GM21717 (cell line): ENCODE measurements around the gene NKAIN4.

Source experiments
- ATAC-seq: cut with Tn5 transposase; IDR thresholded peaks from one replicate; pipeline ENCODE4 v1.9.1; 2021; ENCODE audit warnings: mild to moderate bottlenecking, moderate library complexity; ENCODE audit not compliant: unreplicated experiment

NKAIN4 gene

DNA sequence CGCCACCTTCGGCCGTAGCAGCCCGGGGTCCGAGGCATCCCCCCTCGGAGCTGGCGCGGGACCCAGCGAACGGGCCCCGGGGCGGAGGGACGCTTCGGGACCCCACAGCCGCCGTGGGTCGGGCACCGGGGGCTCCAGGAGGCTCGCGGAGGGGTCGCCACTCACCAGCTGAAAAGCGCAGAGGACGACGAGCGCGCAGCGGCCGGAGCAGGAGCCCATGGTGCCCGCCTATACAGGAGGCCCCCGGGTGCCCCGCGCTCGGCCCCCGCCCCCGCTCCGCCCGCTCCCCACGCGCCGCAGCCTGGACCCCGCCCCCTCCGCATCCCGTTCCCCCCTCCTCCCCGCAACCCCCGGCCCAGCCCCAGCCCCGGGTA is at the start of gene NKAIN4:
NKAIN4 (minus strand) TSS at position 232 of the 374 bp plus-strand sequence; CDS start at position 219, 13 bp downstream.
- no peak for ATAC-seq

DNA sequence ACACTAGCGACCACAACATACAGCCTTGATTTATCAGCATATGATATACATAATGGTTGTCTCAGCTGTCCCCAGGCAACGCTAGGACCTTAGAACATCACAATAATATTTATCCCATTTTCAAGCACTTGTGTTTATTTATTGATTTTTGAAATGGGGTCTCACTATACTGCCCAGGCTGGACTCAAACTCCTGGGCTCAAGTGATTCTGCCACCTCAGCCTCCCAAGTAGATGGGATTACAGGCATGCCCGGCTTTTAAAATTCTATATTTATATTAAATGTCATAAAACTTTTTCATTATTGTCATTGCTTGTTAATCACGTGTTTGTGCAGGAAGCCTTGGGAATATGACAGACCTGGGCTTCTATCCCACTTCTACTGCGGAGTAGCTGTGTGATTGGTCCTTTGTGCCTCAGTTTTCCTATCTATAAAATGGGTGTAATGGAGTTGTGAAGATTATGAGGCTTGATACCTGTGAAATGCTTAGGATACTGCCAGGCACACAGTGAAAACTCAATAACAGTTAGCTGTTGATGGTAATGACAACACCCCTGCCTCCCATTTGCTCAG is 48.9 kb upstream of the NKAIN4 start:
- ATAC-seq: no peak

DNA sequence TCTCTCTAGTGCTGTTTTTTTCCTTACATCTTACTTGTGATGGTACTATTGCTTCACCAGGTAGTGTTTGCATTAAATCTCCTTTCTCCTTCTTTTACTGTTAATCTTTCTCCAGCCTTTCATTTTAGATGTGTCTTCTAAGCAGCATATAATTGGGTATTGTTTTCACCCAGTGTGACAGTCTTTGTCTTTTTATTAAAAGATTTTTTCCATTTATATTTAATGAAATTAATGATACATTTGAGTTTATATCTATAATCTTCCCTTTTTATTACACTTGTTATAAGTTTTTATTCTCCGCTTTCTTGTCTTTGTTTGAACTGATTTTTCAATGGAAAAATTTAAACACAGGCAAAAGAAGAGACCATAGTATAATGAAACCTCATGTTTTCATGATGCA is 47.4 kb upstream of the NKAIN4 start:
- ATAC-seq: no peak

DNA sequence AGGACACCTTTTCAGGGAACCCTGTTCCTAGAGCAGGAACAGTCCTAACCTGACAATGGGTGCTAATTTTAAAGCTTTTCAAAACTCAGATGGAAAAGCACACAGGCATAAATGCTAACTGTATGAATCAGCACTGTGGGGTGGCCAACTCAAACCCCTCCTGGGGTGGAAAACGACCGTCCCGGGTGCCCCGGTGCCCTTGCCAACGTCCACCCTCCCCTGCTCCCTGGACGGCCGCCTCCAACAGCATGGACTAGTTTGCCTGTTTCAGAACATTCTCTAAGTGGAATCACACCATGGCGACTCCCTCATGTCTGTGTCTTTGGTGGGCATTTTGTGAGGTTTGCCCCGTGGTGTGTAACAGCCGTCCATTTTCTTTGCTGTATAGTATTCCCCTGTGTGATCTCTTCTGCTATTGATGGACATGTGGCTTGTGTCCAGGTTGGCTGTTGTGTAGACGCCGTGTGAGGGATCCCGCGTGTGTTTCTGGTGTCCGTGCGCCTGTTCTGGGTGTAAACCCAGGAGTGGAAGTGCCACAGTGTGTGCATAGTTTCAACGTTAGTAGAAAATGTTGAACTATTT is 44.6 kb upstream of the NKAIN4 start:
- ATAC-seq: no peak

DNA sequence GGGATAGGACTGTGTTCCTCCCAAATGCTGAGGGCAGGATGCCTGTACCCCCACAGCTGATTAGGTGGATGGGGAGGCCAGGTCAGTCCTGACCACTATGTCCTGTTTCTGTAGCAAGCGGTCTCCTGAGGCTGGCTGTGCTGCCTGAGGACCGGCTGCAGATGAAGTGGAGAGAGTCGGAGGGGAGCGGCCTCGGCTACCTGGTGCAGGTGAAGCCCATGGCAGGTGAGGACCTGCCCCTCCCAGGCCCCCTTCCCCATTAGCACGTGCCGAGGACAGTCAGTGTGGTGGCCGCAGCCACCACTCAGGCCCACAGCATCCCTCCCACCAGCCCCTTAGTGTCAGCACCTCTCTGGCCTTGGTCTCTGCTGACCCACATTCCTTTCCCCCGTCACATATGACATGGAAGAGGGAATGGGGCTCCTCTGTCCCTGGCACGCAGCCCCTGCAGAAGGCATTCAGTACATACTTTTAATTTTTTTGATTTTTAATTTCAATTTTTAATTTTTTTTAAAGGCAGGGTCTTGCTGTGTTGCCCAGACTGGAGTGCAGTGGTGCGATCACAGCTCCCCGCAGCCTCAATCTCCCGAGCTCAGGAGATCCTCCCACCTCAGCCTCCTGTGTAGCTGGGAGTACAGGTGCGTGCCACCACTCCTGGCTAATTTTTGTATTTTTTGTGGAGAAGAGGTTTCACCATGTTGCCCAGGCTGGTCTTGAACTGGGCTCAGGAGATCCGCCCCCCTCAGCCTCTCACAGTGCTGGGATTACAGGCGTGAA is 43.7 kb upstream of the NKAIN4 start:
- no peak for ATAC-seq

DNA sequence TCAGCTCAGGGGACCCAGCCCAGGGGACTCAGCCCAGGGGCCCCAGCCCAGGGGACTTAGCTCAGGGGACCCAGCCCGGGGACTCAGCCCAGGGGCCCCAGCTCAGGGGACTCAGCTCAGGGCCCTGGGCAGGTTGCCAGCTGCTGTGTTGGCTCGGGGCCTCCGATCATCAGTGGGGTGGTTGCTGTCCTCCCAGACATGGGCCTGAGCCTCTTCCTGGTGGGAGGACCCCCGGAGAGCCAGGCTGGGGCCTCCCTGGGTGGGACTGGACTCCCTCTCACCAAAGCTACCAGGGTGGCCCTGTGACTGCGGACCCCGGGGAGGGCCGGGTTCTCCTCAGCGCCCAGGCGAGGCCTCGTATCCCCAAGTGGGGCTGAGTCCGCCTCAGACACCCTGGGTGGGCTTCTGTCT is 43.1 kb upstream of the NKAIN4 start:
- no peak for ATAC-seq

DNA sequence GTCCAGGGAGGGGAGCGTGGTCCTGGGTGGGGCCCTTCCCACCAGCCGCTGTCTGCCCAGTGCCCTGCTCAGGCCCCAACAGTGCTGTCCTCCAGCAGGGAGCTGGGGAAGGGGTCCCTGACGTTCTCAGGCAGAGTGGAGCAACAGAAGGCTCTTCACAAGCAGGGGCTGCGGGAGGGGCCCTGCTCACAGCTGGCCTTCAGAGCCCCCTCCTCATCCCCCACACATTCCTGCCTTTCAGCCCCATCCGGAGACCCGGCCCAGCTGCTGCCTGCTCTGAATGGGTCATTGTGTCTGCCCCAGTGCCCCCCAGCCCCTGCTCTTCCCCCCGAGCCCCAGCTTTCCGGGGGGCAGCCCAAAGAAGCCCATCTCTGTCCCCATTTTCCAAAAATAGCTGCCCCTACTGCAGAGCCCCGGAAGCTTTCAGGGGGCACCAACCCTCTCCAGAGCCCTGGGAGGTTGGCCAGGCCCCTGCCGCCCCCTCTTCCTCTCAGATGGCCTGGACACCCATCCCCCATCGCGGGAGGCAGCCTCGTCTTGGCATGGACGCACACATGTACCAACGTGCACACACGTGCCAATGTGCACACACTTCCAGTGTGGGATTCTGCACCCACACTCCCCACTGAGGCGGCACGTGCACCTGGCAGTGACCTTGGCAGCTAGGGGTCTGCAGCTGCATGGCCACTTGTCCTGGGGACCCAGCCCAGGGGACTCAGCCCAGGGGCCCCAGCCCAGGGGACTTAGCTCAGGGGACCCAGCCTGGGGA is 42.5 kb upstream of the NKAIN4 start:
- ATAC-seq: no peak

DNA sequence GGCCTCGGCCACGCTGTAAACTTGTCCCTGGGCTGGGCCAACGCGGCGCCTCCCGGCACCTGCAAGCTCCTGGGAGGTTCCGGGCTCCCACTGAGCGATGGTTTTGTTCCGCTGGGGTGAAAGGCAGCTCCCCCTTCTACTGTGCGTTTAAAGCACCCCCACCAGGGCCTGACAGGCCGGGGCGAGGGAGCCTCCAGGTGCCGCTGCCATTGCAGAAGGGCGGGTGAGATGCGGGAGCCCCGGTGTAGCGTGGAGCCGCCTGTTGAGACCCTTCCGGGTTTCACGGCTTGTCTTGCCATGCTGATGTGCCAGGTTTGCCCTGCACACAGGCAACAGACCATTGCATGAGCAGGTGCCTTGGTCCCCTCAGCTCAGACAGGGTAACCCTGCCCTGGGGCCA is 41.6 kb upstream of the NKAIN4 start:
- no peak for ATAC-seq

DNA sequence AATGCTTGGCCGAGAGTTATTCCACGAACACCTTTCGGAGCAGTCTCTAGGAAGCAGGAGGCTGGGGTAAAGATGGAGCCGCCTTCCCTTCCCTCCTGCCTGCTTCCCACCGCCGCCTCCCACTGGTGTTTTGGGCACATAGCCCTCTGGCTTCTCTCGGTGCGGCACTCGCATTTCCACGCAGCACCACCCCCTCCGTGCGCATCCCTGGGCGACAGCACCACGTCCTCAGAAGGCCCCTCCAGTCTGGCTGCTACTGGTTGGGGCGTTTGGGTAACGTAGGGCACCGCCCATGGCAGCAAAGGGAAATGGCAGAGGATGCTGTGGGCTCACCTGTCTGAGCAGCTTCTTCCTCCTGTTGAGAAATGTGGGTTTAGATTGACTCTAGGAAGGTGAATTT is 41.2 kb upstream of the NKAIN4 start:
- no peak for ATAC-seq

DNA sequence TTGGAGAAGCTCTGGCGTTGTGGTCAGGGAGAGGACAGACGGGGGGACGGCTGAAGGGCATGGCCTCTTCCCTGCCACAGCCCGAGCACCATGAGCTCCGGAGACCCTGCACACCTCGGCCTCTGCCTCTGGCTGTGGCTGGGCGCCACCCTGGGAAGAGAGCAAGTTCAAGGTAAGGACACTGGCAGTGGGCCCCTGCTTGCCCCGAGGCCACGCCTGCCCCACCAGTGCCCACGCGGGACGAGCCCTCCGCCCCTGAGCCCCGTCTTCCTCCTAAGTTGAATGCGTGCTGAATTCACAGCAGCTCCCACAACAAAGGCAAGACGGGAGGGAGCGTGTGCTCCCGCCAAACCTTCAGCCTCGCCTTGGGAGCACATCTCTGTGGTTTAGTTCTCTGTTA is 40.8 kb upstream of the NKAIN4 start:
- no peak for ATAC-seq

DNA sequence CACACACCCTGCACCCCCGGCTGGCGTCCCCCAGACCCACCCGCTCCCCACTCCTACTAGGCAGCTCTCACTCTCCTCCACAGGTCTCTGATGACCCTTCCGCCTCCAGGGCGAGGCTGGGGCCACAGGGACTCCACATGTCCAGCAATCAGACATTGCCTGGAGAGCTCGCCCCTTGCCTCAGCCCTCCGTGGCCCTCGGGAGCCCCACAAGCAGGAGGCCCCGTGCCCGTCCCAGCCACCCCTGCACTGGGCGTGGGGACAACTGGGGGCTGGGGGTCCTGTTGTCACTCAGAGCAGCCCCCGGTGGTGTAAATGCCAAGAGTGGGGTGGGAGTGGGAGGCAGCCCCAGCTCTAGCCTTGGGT is 40.3 kb upstream of the NKAIN4 start:
- ATAC-seq: no peak

DNA sequence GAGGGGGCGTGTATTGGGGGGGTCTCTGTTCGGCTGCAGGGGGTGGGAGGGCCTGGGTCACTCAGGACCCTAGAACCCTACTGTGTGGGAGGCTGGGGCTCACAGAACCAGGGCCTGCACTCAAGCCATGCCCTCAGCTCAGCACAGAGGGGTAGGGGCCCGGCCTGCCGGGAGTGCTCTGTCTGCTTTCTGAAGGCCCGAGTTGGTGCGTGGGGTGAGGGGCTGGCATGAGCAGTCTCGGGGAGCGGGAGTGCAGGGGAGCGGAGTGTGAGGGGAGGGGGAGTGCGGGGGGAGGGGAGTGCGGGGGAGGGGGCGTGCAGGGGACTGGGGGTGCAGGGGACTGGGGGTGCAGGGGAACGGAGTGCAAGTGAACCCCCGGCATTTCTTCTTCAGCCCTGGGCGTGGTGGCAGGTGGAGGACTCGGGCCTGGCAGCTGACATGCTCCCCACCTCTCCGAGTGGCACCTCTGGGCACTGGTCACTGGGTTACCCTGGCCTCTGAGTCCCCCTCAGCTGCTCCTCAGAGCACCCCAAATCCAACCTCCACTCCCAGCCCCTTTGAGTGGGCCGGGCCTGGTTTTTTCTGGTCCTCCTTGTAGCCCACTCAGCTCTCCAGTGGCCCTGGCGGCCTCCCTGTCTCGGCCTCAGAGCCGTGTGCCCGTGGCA is 39.7 kb upstream of the NKAIN4 start:
- no peak for ATAC-seq

DNA sequence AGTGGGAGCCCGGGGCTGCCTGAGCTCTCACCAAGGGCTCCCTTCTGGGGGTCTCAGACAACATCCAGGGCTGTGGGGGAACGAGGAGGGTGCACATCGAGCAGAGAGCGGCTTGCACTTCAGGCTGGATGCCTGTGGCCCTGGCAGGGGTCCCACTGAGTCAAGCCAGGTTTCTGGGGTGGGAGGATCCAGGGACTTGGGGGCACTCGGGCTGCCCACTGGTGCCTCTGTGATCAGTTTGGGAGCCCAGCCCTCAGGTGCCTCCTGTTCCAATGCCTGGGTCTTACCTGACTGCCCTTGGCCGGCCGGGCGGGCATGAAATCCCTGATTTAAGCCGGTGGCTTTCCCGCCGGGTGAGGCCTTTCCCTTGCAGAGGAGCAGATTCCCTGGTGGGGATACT is 39.2 kb upstream of the NKAIN4 start:
- no peak for ATAC-seq

DNA sequence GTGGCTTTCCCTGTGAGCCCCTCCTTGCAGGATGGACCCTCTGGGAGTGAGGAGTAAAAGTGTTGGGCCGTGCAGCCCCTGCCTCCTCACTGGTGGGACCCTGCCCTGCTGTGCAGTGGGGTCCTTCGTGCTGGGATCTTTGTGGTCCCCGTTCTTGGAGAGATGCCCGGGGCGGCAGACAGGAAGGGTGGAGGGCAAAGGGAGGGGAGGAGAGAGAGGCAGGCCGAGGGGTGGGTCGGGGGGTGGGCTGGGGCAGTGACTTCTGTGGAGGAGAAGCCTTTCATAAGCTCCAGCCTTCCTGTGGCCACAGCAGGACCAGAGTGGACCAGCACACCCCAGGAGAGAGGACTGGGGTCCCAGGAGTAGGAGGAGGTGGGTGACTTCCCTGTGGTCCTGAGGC is 38.6 kb upstream of the NKAIN4 start, which contains the start of gene COL20A1:
COL20A1 (plus strand) TSS at position 283 of the 400 bp plus-strand sequence. CDS start 1,922 bp downstream, outside the sequence.
- ATAC-seq: no peak

DNA sequence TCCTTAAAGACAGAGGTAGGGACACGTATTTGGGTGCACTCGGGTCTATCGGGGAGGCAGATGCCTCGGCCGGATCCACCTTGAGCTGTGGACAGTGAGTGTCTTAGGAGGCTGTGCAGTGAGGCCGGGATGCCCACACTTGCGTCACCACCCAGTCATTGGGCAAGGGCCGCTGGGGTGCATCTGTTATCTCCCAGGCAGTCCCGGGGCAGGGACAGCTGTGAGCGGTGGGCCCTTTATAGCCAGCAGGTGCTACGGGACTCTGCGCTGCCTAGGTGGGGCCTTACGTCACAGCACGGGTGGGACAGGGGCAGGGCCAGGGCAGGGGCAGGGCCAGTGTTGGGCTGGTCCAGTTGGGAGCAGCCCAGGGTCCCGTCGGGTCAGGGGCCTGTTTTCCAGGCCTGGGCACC is 38.0 kb upstream of the NKAIN4 start:
- ATAC-seq: no peak

DNA sequence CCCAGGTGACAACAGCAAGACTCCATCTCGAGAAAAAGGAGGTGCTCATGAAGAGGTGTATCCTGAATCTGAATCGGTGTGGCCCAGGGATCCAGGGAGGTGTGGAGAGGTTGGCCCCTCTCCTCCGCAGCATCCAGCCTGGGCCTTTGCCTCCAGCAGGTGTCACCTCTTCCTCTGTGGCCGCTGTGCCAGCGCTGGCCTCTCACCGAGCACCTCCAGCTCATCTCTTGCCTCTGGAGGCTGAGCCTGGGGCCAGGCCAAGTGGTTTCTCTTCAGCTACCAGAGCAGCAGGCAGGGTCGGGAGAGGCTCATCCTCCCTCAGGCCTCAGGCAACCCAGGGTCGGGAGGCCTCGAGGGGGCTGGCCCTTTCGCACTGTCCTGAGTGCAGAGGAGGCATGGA is 37.5 kb upstream of the NKAIN4 start:
- ATAC-seq: no peak

DNA sequence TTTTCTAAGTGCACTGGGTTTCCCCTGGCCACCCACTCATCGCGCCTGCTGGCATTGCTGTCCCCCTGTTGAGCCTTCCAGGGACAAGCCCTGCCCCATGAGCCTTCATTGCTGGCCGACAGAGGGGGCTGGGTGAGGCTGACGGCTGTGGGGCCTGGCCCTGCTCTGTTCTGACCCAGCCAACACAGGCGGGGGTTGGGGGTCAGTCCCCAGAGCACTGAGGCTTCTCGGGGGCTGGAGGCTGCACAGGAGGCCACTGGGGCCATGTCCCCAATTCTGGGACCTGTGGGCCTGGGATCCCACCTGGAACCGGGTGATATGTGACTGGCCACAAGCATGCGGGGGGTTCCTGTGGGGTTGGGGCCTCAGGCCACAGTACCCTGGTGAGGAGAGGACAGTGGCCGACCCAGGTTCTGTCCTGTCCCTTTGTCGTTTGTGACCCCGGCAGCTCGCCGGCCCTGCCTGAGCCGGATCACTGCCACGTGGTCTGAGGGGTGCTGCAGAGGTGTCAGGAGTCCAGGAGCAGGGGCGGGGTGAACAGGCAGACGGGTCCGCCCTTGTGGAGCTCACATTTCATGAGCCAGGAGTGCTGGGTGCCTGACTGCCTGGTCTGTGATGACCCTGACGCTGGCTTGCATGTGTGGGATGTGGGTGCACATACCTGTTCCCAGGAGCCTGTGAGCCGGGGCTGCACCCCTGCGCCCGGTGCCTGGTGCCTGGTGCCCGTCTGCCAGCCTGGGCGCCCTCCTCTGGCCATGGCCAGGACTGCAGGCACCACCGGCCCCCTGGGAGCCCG is 36.6 kb upstream of the NKAIN4 start:
- ATAC-seq: no peak

DNA sequence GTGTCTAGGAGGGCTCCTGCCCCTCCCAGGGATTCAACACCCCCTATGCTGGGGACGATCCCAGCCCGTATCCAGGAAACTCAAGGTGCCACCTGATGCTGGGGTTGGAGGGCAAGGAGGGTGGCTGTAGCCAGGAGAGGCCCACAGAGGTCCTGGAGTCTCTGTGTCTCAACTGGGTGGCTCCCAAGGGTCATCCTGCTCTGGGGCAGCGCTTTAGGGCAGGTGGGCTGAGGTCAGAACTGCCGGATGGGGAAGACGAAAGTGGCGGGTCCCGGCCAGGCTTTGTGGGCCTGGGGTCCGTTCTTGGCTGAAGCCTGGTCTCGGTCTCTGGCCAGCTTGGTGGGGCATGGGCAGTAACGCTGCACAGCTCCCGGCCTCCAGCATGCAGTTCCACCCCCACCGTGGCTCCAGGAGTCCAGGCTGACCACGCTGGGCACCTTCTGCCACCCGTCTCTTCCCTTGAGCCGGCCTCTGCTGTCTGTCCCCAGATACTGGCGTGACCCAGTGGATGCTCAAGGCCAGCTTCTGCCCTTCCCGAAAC is 35.9 kb upstream of the NKAIN4 start:
- no peak for ATAC-seq

DNA sequence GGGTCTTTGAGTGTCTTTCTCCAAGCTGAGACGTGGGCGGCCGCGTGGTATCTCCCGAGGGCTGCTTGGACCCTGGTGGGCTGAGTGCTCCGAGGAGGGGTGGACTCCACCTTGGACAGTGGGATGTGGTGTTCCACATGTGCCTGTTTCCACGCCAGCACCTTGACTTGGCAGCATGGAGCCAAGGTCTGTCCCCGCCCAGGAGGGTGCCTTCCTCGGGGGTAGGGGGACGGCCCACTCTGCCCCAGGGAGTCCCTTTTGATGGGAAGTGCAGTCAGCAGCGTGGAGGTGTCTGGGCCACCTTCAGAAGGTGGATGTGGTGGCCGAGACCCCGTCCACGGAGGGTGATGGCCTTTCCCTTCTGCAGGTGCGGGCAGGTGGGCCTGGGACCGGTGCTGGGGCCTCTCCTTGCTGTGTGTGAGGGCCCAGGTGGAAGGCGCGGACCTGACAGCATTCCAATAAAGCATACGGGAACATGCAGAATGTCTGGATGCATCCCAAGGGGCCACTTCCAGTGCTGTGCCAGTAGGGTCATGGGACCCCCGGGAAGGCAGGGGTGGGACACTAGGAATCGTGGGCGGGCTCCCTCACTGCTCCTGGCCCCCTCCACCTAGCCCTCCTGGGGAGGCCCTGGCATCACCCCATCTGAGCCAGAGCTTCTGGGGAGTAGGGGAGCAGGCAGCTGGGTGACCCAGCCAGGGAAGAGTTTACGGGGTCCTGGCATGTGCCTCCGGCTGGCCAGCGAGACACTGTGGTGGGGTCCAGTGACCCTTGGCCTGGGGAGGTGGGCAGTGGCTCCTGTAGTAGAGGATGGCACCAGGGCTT is 35.3 kb upstream of the NKAIN4 start:
- ATAC-seq: no peak
